HG03039 (cell line): Measurements from ENCODE around the gene GUCY1A1.

Experiments used
- ATAC-seq: cut with Tn5 transposase; IDR thresholded peaks from one replicate; pipeline ENCODE4 v1.9.1; 2021; ENCODE audit warnings: mild to moderate bottlenecking, moderate library complexity; ENCODE audit not compliant: unreplicated experiment

Gene GUCY1A1

DNA sequence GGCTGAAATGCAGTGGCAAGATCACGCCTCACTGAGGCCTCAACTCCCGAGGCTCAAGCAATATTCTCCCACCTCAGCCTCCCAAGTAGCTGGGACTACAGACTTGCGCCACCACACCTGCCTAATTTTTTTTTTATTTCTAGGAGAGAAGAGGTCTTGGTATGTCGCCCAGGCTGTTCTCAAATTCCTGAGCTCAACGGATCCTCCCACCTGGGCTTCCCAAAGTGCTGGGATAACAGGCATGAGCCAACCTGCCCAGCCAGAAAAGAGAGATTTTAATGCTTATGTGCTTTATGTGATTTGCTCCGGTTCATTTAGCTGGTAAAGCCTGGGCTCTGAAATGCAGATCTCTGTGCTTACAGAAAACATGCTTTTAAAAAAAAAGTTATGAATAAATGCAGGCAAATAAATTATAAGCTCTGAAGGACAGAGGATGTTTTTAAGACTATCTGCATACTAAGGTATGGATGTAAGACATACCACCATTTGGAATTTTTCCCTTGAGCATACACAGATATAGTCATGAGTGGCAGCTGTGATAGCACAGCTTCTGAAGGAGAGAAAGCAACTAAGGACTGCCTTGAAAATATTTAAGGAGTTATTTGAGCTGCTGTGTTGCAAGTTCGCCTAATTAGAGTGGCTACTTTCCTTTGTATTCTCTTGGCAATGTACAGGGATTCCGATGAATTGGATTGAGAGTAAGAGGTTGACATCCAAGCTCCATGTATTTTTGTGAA lies 106.0 kb downstream of the GUCY1A1 start:
- ATAC-seq: no peak

- ATAC-seq: no peak
Observed at GRCh38 chr4:155773196-155773800, 106.7 kb downstream of the GUCY1A1 start.

- no peak for ATAC-seq
Observed at GRCh38 chr4:155774033-155774432, 107.4 kb downstream of the GUCY1A1 start.

DNA sequence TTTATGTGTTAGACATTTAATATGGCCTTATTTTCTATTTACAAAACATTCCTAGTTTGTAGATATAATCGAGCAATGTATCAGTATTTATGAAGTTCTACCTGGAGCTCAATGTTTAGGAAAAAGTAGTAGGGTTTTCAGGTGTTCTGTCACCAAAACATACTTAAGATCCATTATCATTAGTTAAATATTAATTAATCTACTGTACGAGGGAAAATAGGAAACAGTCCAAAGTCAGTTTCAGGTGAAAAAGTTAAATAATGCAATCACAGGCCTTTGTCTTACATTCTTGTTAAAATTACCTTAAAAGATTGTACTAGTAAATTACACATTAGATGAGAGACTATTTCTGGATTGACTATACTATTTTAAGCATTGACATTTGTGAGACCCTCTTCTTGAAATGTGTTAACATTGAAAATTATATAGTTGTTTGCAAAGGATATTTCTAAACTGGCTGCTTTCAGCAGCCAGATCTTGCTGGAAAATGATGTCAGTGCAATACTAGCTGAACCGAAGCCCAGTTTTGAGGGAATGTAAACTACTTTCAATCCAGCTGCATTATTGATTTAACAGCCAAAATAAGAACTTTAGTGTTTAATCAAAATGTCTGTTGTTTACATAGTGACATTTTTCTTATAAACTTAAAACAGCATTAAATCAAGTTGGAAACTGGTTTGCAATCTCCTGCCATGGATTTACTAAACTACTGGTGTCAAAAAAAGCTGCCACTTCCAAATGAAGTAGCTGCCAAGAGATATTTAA lies 111.5 kb downstream of the GUCY1A1 start:
- no peak for ATAC-seq

- ATAC-seq: no peak
Observed at GRCh38 chr4:155780775-155781174, 114.1 kb downstream of the GUCY1A1 start.

DNA sequence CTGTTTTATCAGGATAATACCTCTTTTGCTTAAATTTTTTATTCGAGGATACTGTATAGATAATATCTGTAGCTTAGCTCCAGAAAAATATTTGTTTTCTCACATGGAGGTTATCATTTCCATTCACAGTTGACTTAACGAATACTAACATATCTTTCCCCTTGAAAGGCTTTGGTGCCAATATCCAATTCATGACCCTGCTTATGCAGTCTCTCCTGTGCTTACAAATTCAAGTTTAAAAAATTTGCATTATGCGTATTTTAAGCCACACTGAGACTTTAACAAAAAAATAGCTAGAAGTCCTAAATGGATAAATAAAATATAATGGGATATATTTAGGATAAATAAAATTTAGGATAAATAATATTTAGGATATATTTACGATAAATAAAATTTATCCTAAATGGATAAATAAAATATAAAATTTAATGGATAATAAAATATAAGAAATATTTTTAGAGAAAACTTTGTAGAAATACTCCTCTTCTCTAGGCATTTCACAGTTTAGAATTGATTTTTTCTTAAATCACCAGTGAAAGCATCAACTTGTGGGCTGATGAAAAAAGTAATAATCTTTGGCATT lies 114.7 kb downstream of the GUCY1A1 start:
- ATAC-seq: no peak
